ENCODE data around the gene RPTOR.

The RPTOR gene

DNA sequence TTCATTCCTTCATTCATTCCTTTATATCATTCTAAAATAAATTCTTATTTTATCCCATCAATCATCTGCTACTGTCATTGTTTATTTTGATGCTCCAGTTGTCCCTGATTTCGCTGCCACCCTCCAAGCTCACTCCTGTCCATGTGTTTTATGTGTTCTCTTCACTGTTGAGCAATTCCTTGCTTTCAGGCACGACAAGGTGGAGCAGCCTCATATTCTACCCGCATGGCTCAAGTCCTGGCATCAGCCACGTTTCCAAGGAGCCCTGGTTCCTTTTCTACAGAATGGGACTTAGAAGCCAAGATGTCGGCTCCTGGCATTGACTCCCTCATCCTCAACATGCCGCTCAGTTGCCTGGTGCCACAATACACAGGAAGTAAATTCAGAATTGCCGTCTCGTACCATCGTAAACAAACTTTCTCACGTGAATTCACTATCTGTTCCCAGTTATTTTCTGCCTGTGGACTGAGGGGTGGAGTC is 139.0 kb downstream of the RPTOR start:
- no peak for DNase-seq (ENCODE audit: low read depth in 1 of 2, low spot score in 1 of 2)
- Histone ChIP-seq H3K27me3 (ENCODE audit: insufficient read depth, poor library complexity, severe bottlenecking) (no peaks in the 10 kb centered on the region), H3K4me3 (replicated peaks; ENCODE audit: insufficient read depth, low read length) (no peak overlapping the region), H3K27ac (replicated peaks) (no peak overlapping the region)
- TF ChIP-seq SPI1 (IDR thresholded peaks at IDR 0.05; ENCODE audit: borderline replicate concordance, low read depth) (no peak), CTCF (IDR thresholded peaks at IDR 0.05; ENCODE audit: insufficient read depth, low read length) (no peak), POLR2AphosphoS5 (IDR thresholded peaks at IDR 0.05; ENCODE audit: low read depth) (no peak), GABPA (IDR thresholded peaks at IDR 0.05; ENCODE audit: low read depth) (no peak)
- TF ChIP-seq, protein P1, sequence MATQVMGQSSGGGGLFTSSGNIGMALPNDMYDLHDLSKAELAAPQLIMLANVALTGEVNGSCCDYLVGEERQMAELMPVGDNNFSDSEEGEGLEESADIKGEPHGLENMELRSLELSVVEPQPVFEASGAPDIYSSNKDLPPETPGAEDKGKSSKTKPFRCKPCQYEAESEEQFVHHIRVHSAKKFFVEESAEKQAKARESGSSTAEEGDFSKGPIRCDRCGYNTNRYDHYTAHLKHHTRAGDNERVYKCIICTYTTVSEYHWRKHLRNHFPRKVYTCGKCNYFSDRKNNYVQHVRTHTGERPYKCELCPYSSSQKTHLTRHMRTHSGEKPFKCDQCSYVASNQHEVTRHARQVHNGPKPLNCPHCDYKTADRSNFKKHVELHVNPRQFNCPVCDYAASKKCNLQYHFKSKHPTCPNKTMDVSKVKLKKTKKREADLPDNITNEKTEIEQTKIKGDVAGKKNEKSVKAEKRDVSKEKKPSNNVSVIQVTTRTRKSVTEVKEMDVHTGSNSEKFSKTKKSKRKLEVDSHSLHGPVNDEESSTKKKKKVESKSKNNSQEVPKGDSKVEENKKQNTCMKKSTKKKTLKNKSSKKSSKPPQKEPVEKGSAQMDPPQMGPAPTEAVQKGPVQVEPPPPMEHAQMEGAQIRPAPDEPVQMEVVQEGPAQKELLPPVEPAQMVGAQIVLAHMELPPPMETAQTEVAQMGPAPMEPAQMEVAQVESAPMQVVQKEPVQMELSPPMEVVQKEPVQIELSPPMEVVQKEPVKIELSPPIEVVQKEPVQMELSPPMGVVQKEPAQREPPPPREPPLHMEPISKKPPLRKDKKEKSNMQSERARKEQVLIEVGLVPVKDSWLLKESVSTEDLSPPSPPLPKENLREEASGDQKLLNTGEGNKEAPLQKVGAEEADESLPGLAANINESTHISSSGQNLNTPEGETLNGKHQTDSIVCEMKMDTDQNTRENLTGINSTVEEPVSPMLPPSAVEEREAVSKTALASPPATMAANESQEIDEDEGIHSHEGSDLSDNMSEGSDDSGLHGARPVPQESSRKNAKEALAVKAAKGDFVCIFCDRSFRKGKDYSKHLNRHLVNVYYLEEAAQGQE (IDR thresholded peaks at IDR 0.05; ENCODE audit: insufficient replicate concordance, low read depth): no peak

DNA sequence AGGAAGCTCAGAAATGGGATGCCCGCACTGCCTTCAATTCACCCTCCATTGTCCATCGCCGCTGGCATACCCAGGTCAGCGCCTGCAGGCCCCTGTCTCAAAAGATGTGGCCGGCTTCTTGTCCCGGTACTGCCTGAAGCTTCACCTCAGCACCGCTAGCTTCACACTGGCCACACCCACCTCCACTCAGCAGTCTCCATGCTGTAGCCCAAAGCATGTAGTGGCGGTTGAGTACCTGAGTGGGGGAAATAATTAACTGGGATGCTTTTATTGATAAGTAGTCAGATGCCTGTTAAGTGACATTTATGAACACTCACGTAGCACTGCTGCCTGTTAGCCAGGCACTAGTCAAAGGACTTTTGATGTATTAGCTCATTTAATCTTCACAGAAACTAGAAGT is 143.2 kb downstream of the RPTOR start:
- no peak for TF ChIP-seq GABPA (IDR thresholded peaks at IDR 0.05; ENCODE audit: low read depth)
- TF ChIP-seq SPI1 (IDR thresholded peaks at IDR 0.05; ENCODE audit: borderline replicate concordance, low read depth): no peak
- TF ChIP-seq, protein P1 (IDR thresholded peaks at IDR 0.05; ENCODE audit: insufficient replicate concordance, low read depth): no peak
- no peak for TF ChIP-seq CTCF (IDR thresholded peaks at IDR 0.05; ENCODE audit: insufficient read depth, low read length)
- H3K4me3 ChIP-seq (replicated peaks; ENCODE audit: insufficient read depth, low read length): no peak overlapping the region
- no peak overlapping the region for H3K27ac ChIP-seq (replicated peaks)
- no peak for DNase-seq (ENCODE audit: low read depth in 1 of 2, low spot score in 1 of 2)
- H3K27me3 ChIP-seq (ENCODE audit: insufficient read depth, poor library complexity, severe bottlenecking): no peaks in the 10 kb centered on the region

GRCh38 chr17:80689129-80689619 is 144.5 kb downstream of the RPTOR start:
- no peak for DNase-seq (ENCODE audit: low read depth in 1 of 2, low spot score in 1 of 2)
- Histone ChIP-seq H3K27me3 (ENCODE audit: insufficient read depth, poor library complexity, severe bottlenecking) (no peaks in the 10 kb centered on the region), H3K27ac (replicated peaks) (no peak overlapping the region), H3K4me3 (replicated peaks; ENCODE audit: insufficient read depth, low read length) (no peak overlapping the region)
- TF ChIP-seq SPI1 (IDR thresholded peaks at IDR 0.05; ENCODE audit: borderline replicate concordance, low read depth) (no peak), CTCF (IDR thresholded peaks at IDR 0.05; ENCODE audit: insufficient read depth, low read length) (no peak), POLR2AphosphoS5 (IDR thresholded peaks at IDR 0.05; ENCODE audit: low read depth) (no peak), GABPA (IDR thresholded peaks at IDR 0.05; ENCODE audit: low read depth) (no peak)
- TF ChIP-seq, protein P1 (IDR thresholded peaks at IDR 0.05; ENCODE audit: insufficient replicate concordance, low read depth): no peak
